Adipocyte (in vitro differentiated cells): Measurements from ENCODE around the gene TEX22.
A peak's percentile ranks its signal among the peaks of the same experiment; 100 is the strongest.

Experiments used
- DNase-seq: peaks from one replicate; pipeline ENCODE4 v3.0.0-alpha.2; 2015; ENCODE audit warnings: low read depth
- H3K27me3 ChIP-seq: replicated peaks from 2 replicates; pipeline ENCODE4 v1.7.0; 2013; ENCODE audit warnings: mild to moderate bottlenecking, low read length, moderate library complexity; ENCODE audit not compliant: control insufficient read depth, insufficient read depth
- H3K36me3 ChIP-seq: 2 replicates; pipeline ENCODE4 v1.7.0; 2013; ENCODE audit warnings: low read length, mild to moderate bottlenecking, moderate library complexity; ENCODE audit not compliant: control insufficient read depth, insufficient read depth, severe bottlenecking
- H3K4me1 ChIP-seq: 2 replicates; pipeline ENCODE4 v1.7.0; 2013; ENCODE audit warnings: mild to moderate bottlenecking, low read length, moderate library complexity; ENCODE audit not compliant: control insufficient read depth, insufficient read depth
- H3K4me3 ChIP-seq: 2 replicates; pipeline ENCODE4 v1.7.0; 2013; ENCODE audit warnings: mild to moderate bottlenecking, low read length, moderate library complexity
- H3K9ac ChIP-seq: 2 replicates; pipeline ENCODE4 v1.7.0; 2013; ENCODE audit warnings: mild to moderate bottlenecking, low read length, moderate library complexity
- H3K9me3 ChIP-seq: 2 replicates; pipeline ENCODE4 v1.7.0; 2013; ENCODE audit warnings: mild to moderate bottlenecking, low read length, moderate library complexity; ENCODE audit not compliant: control insufficient read depth

Gene TEX22

GRCh38 chr14:105430565-105430964 lies 32.2 kb downstream of the TEX22 start:
- Histone ChIP-seq H3K4me1 (peaks cover 21% of the 10 kb centered on the region), H3K27me3 (no peaks in the 10 kb centered on the region), H3K36me3 (peaks cover 3% of the 10 kb centered on the region), H3K9me3 (no peaks in the 10 kb centered on the region), H3K4me3 (no peak overlapping the region), H3K9ac (no peak overlapping the region)
- peak; percentile 70 for DNase-seq

GRCh38 chr14:105431256-105431655 lies 32.9 kb downstream of the TEX22 start:
- peaks cover 21% of the 10 kb centered on the region for H3K4me1 ChIP-seq
- peaks cover 3% of the 10 kb centered on the region for H3K36me3 ChIP-seq
- no peaks in the 10 kb centered on the region for H3K27me3 ChIP-seq
- H3K4me3 ChIP-seq, result no peak overlapping the region
- no peak overlapping the region for H3K9ac ChIP-seq
- DNase-seq, result no peak
- H3K9me3 ChIP-seq, result no peaks in the 10 kb centered on the region

- DNase-seq, result no peak
- Histone ChIP-seq H3K27me3 (no peaks in the 10 kb centered on the region), H3K4me3 (no peak overlapping the region), H3K9me3 (no peaks in the 10 kb centered on the region), H3K9ac (no peak overlapping the region), H3K4me1 (peaks cover 21% of the 10 kb centered on the region), H3K36me3 (peaks cover 3% of the 10 kb centered on the region)
Observed at GRCh38 chr14:105432657-105433056, 34.3 kb downstream of the TEX22 start.

- peaks cover 20% of the 10 kb centered on the region for H3K4me1 ChIP-seq
- DNase-seq, result no peak
Observed at GRCh38 chr14:105433161-105433605, 34.8 kb downstream of the TEX22 start.

GRCh38 chr14:105436402-105436801 lies 38.1 kb downstream of the TEX22 start:
- peaks cover 7% of the 10 kb centered on the region for H3K36me3 ChIP-seq
- H3K9me3 ChIP-seq, result no peaks in the 10 kb centered on the region
- no peak overlapping the region for H3K9ac ChIP-seq
- H3K4me1 ChIP-seq, result peaks cover 3% of the 10 kb centered on the region
- no peak for DNase-seq
- H3K27me3 ChIP-seq, result no peaks in the 10 kb centered on the region
- no peak overlapping the region for H3K4me3 ChIP-seq

More at GRCh38 chr14:105433161-105433605, 34.8 kb downstream of the TEX22 start:
- Histone ChIP-seq H3K36me3 (peaks cover 3% of the 10 kb centered on the region), H3K9ac (no peak overlapping the region), H3K27me3 (no peaks in the 10 kb centered on the region), H3K9me3 (no peaks in the 10 kb centered on the region), H3K4me3 (no peak overlapping the region)

GRCh38 chr14:105436891-105437722 lies 38.8 kb downstream of the TEX22 start:
- Histone ChIP-seq H3K4me1 (no peaks in the 10 kb centered on the region), H3K9me3 (no peaks in the 10 kb centered on the region), H3K36me3 (peaks cover 10% of the 10 kb centered on the region), H3K4me3 (no peak overlapping the region), H3K27me3 (no peaks in the 10 kb centered on the region), H3K9ac (no peak overlapping the region)
- no peak for DNase-seq

GRCh38 chr14:105437723-105438500 lies 39.6 kb downstream of the TEX22 start:
- no peak for DNase-seq
- H3K4me1 ChIP-seq, result no peaks in the 10 kb centered on the region
- no peak overlapping the region for H3K4me3 ChIP-seq
- no peaks in the 10 kb centered on the region for H3K9me3 ChIP-seq
- no peak overlapping the region for H3K9ac ChIP-seq
- no peaks in the 10 kb centered on the region for H3K27me3 ChIP-seq
- peaks cover 12% of the 10 kb centered on the region for H3K36me3 ChIP-seq

- no peak for DNase-seq
- Histone ChIP-seq H3K36me3 (peaks cover 16% of the 10 kb centered on the region), H3K27me3 (no peaks in the 10 kb centered on the region), H3K9me3 (no peaks in the 10 kb centered on the region), H3K9ac (no peak overlapping the region), H3K4me1 (no peaks in the 10 kb centered on the region), H3K4me3 (no peak overlapping the region)
Observed at GRCh38 chr14:105439179-105439578, 40.8 kb downstream of the TEX22 start.

- H3K4me1 ChIP-seq, result no peaks in the 10 kb centered on the region
- H3K27me3 ChIP-seq, result no peaks in the 10 kb centered on the region
- H3K9me3 ChIP-seq, result no peaks in the 10 kb centered on the region
- no peak overlapping the region for H3K9ac ChIP-seq
- no peak overlapping the region for H3K4me3 ChIP-seq
- DNase-seq, result no peak
- peaks cover 16% of the 10 kb centered on the region for H3K36me3 ChIP-seq
Observed at GRCh38 chr14:105439710-105440553, 41.6 kb downstream of the TEX22 start.

GRCh38 chr14:105440554-105440900 lies 42.2 kb downstream of the TEX22 start:
- no peaks in the 10 kb centered on the region for H3K4me1 ChIP-seq
- no peak for DNase-seq
- no peaks in the 10 kb centered on the region for H3K9me3 ChIP-seq
- H3K9ac ChIP-seq, result no peak overlapping the region
- no peaks in the 10 kb centered on the region for H3K27me3 ChIP-seq
- H3K36me3 ChIP-seq, result peaks cover 16% of the 10 kb centered on the region
- no peak overlapping the region for H3K4me3 ChIP-seq

GRCh38 chr14:105440992-105441391 lies 42.7 kb downstream of the TEX22 start:
- Histone ChIP-seq H3K27me3 (no peaks in the 10 kb centered on the region), H3K9ac (no peak overlapping the region), H3K36me3 (peaks cover 19% of the 10 kb centered on the region), H3K9me3 (no peaks in the 10 kb centered on the region), H3K4me1 (no peaks in the 10 kb centered on the region), H3K4me3 (no peak overlapping the region)
- DNase-seq, result no peak
